Right lobe of liver (tissue), 4 donors: Measurements from ENCODE around the gene ZNF594.

Experiments used
- POLR2A ChIP-seq: fragments of 450-650 bp; IDR thresholded peaks from one replicate; pipeline ENCODE4 v1.6.1; 2017; ENCODE audit warnings: antibody characterized with exemption, mild to moderate bottlenecking
- TF ChIP-seq, protein P1 (sequence below), 4 donors: fragments of 200-600 bp in 3 of 4; fragments of 450-650 bp in 1 of 4; IDR thresholded peaks; one replicate each; pipeline versions ENCODE4 v1.5.1 to v1.8.0; 2016 to 2022; ENCODE audit warnings: antibody characterized with exemption in 4 of 4, mild to moderate bottlenecking in 2 of 4
- donor health status: DM: no; HTN: no; CAD: no.
- donor health status: DM: no; HTN: no; CAD: no.
- donor health status: DM: no; HTN: yes; CAD: no.

DNA sequence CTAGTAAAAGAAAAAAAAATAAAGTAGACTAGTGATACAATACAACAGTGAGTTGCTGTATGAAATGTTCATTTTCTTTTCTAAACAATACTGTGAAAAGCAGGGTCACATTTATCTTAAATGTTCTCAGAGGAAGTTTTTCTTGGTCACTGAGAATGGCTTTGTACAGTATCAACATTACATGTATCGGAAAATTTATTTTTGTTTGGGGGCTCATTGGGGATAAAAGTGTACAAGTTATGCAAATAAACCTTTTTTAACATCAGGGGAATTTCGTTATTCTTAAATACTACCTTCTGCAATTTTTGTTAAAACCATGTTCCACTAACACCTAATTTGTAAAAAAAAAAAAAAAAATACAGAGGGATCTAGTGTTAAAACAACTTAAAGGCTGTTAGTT is 8.7 kb upstream of the ZNF594 start:
- TF ChIP-seq, protein P1, sequence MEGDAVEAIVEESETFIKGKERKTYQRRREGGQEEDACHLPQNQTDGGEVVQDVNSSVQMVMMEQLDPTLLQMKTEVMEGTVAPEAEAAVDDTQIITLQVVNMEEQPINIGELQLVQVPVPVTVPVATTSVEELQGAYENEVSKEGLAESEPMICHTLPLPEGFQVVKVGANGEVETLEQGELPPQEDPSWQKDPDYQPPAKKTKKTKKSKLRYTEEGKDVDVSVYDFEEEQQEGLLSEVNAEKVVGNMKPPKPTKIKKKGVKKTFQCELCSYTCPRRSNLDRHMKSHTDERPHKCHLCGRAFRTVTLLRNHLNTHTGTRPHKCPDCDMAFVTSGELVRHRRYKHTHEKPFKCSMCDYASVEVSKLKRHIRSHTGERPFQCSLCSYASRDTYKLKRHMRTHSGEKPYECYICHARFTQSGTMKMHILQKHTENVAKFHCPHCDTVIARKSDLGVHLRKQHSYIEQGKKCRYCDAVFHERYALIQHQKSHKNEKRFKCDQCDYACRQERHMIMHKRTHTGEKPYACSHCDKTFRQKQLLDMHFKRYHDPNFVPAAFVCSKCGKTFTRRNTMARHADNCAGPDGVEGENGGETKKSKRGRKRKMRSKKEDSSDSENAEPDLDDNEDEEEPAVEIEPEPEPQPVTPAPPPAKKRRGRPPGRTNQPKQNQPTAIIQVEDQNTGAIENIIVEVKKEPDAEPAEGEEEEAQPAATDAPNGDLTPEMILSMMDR (IDR thresholded peaks at IDR 0.05), result no peak
- no peak for TF ChIP-seq POLR2A
